Endothelial cell of umbilical vein (primary cell): ENCODE data around the gene DPEP2. TPM values are rescaled to one million over a fixed set of nuclear protein-coding genes. Genes with fewer than 3 reads are reported as not detected.
"Not testable (repeated sequence)": the region's sequence is repeated elsewhere in the genome, so short reads cannot be mapped to it uniquely, and the experiment has no call there.

Experiments
- Bru-seq: library from RNA; stranded (reverse); fragments of 400-500 nt; gene quantifications from one replicate; lab custom pipeline; 2021; lab: Mats Ljungman, UMichigan
- BruChase-seq, 2 experiments: library from RNA; stranded (reverse); fragments of 400-500 nt; gene quantifications; one replicate each; lab custom pipeline; 2021; lab: Mats Ljungman, UMichigan
- BruUV-seq: library from RNA; stranded (reverse); fragments of 400-500 nt; replicated peaks from 2 replicates; lab custom pipeline; 2021; lab: Mats Ljungman, UMichigan
- CTCF ChIA-PET: fragments of 300-600, 350-600 bp; sonication (Branson Sonifier 250); formaldehyde crosslinking; loops from one replicate; lab custom pipeline; 2021; ENCODE audit warnings: antibody characterized with exemption, inconsistent platforms; lab: Charles Lee
- POLR2A ChIA-PET: fragments of 300-600, 350-600 bp; sonication (Branson Sonifier 250); formaldehyde crosslinking; loops from one replicate; lab custom pipeline; 2021; ENCODE audit warnings: antibody characterized with exemption, inconsistent platforms; lab: Charles Lee
- DNase-seq: peaks from one replicate; pipeline ENCODE4 v3.0.0-alpha.2; 2011; ENCODE audit warnings: low read depth, low spot score
- FAIRE-seq: peaks from 2 replicates; lab custom pipeline; 2011; peaks lifted over from hg19 to GRCh38; lab: Jason Lieb, UNC
- H2AFZ ChIP-seq: 2 replicates; pipeline ENCODE4 v1.6.0; 2012; ENCODE audit warnings: low read depth, low read length, control low read depth, inconsistent platforms
- H3K27ac ChIP-seq: 2 replicates; pipeline ENCODE4 v1.5.1; 2011; ENCODE audit warnings: low read depth, mild to moderate bottlenecking, control low read depth, low read length, moderate library complexity; ENCODE audit not compliant: insufficient read depth
- H3K27me3 ChIP-seq, 2 experiments: 2 replicates each; pipeline versions ENCODE4 v1.6.0 to v1.6.1; 2011; ENCODE audit warnings: low read length in 2 of 2, mixed read lengths in 1 of 2; ENCODE audit not compliant: control insufficient read depth in 2 of 2, insufficient read depth in 2 of 2
- H3K36me3 ChIP-seq, 2 experiments: 2 replicates in 1 of 2; 3 replicates in 1 of 2; pipeline ENCODE4 v1.5.1; 2011; ENCODE audit warnings: low read length in 2 of 2, mild to moderate bottlenecking in 1 of 2, moderate library complexity in 1 of 2; ENCODE audit not compliant: control insufficient read depth in 2 of 2, insufficient read depth in 2 of 2; ENCODE audit errors: extremely low read depth in 1 of 2
- H3K4me1 ChIP-seq: 3 replicates; pipeline ENCODE4 v1.5.1; 2011; ENCODE audit warnings: mild to moderate bottlenecking, low read length; ENCODE audit not compliant: control insufficient read depth, insufficient read depth; ENCODE audit errors: extremely low read depth
- H3K4me2 ChIP-seq: 2 replicates; pipeline ENCODE4 v1.6.1; 2011; ENCODE audit warnings: low read length, control low read depth, mixed read lengths; ENCODE audit not compliant: insufficient read depth
- H3K4me3 ChIP-seq, 3 experiments: fragments of 200-600 bp in 1 of 3; sonication (generic), shearing (Covaris generic) in 1 of 3; replicated peaks in 1 of 3; 2 replicates each; pipeline ENCODE4 v1.5.1; 2011 to 2016; ENCODE audit warnings: control low read depth in 3 of 3, low read length in 3 of 3, mild to moderate bottlenecking in 2 of 3, inconsistent platforms in 1 of 3, low read depth in 1 of 3, moderate library complexity in 1 of 3; ENCODE audit not compliant: insufficient read depth in 1 of 3
- H3K79me2 ChIP-seq: 2 replicates; pipeline ENCODE4 v1.6.0; 2012; ENCODE audit warnings: low read length, inconsistent platforms; ENCODE audit not compliant: control insufficient read depth, insufficient read depth
- H3K9ac ChIP-seq: replicated peaks from 2 replicates; pipeline ENCODE3; 2011; ENCODE audit warnings: low read length, control low read depth; ENCODE audit not compliant: insufficient read depth; ENCODE audit errors: extremely low read depth
- H3K9me1 ChIP-seq: replicated peaks from 3 replicates; pipeline ENCODE4 v1.6.0; 2011; ENCODE audit warnings: mild to moderate bottlenecking, low read length; ENCODE audit not compliant: control insufficient read depth, insufficient read depth; ENCODE audit errors: extremely low read depth
- H3K9me3 ChIP-seq: replicated peaks from 2 replicates; pipeline ENCODE4 v1.5.1; 2012; ENCODE audit warnings: low read length, inconsistent platforms; ENCODE audit not compliant: control insufficient read depth, insufficient read depth
- H4K20me1 ChIP-seq: replicated peaks from 2 replicates; pipeline ENCODE3; 2011; ENCODE audit warnings: mild to moderate bottlenecking, low read length; ENCODE audit not compliant: control insufficient read depth, insufficient read depth; ENCODE audit errors: extremely low read depth
- EZH2 ChIP-seq: IDR thresholded peaks from 2 replicates; pipeline ENCODE4 v1.6.1; 2012; ENCODE audit warnings: borderline replicate concordance, low read depth, mild to moderate bottlenecking, moderate library complexity, low read length, inconsistent platforms; ENCODE audit not compliant: severe bottlenecking
- FOS ChIP-seq: IDR thresholded peaks from 2 replicates; pipeline ENCODE4 v1.6.1; 2011; ENCODE audit warnings: mild to moderate bottlenecking, low read length, moderate library complexity, borderline replicate concordance; ENCODE audit not compliant: insufficient read depth
- GATA2 ChIP-seq: IDR thresholded peaks from 2 replicates; pipeline ENCODE4 v1.7.0; 2011; ENCODE audit warnings: low read depth, mild to moderate bottlenecking, moderate library complexity, mixed read lengths, low read length; ENCODE audit not compliant: insufficient read length, insufficient read depth
- JUN ChIP-seq: IDR thresholded peaks from 2 replicates; pipeline ENCODE4 v1.6.1; 2011; ENCODE audit warnings: borderline replicate concordance, low read depth; ENCODE audit not compliant: insufficient read length, insufficient read depth
- MYC ChIP-seq: IDR thresholded peaks from one replicate; pipeline ENCODE4 v1.6.1; 2011; ENCODE audit warnings: mild to moderate bottlenecking, low read depth, low read length
- POLR2A ChIP-seq: IDR thresholded peaks from 2 replicates; pipeline ENCODE4 v1.6.1; 2012; ENCODE audit warnings: low read depth, mild to moderate bottlenecking, control low read depth, low read length
- POLR2AphosphoS5 ChIP-seq: IDR thresholded peaks from 2 replicates; pipeline ENCODE4 v1.6.1; 2012; ENCODE audit warnings: low read depth, mild to moderate bottlenecking, control low read depth, low read length, moderate library complexity; ENCODE audit not compliant: insufficient read depth
- dilution Hi-C: fragments of 300-500 bp; cut with MboI; formaldehyde crosslinking; loops from one replicate; pipeline ENCODE4 v1.15.0; 2019; ENCODE audit warnings: low sequenced_read_pairs; ENCODE audit not compliant: extremely low pct_ligation_motif_present
- intact Hi-C: fragments of 100-400 bp; cut with micrococcal nuclease; formaldehyde crosslinking; loops from one replicate; pipeline ENCODE4 v1.10.0; 2022
- long read RNA-seq: library from polyadenylated mRNA; stranded (forward); transcript quantifications from one replicate; pipeline ENCODE4 v2.0.0, GENCODE V29; 2021
- polyA minus RNA-seq, 3 experiments: library from RNA; depleted of rRNA, polyadenylated mRNA; stranded (reverse); fragments of >200 nt; gene quantifications; 1 replicate in 1 of 3; 2 replicates in 2 of 3; pipeline ENCODE4 v1.2.3, GENCODE V29; 2011
- polyA plus RNA-seq, 4 experiments: library from polyadenylated mRNA; depleted of rRNA in 3 of 4; stranded (reverse) in 3 of 4; unstranded in 1 of 4; fragments of >200 nt; gene quantifications; 2 replicates each; pipeline versions ENCODE4 v1.2.1 to v1.2.3, GENCODE V29; 2011 to 2012; ENCODE audit warnings: missing spikeins in 1 of 4
- total RNA-seq: library from RNA; stranded (reverse); gene quantifications from 2 replicates; pipeline ENCODE4 v1.2.3, GENCODE V29; 2021
- TF ChIP-seq, protein P1 (sequence below): IDR thresholded peaks from 2 replicates; pipeline ENCODE4 v1.6.1; 2011; ENCODE audit not compliant: insufficient read depth, insufficient read length
- TF ChIP-seq, protein P2 (sequence below), 2 donors: IDR thresholded peaks; 1 replicate in 1 of 2; 2 replicates in 1 of 2; pipeline ENCODE4 v1.5.1; 2011; ENCODE audit warnings: low read length in 2 of 2, mild to moderate bottlenecking in 2 of 2, moderate library complexity in 2 of 2, control low read depth in 1 of 2, inconsistent platforms in 1 of 2, low read depth in 1 of 2; ENCODE audit not compliant: insufficient read depth in 1 of 2; ENCODE audit errors: extremely low read depth in 1 of 2

Gene DPEP2, protein sequence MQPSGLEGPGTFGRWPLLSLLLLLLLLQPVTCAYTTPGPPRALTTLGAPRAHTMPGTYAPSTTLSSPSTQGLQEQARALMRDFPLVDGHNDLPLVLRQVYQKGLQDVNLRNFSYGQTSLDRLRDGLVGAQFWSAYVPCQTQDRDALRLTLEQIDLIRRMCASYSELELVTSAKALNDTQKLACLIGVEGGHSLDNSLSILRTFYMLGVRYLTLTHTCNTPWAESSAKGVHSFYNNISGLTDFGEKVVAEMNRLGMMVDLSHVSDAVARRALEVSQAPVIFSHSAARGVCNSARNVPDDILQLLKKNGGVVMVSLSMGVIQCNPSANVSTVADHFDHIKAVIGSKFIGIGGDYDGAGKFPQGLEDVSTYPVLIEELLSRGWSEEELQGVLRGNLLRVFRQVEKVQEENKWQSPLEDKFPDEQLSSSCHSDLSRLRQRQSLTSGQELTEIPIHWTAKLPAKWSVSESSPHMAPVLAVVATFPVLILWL
- total RNA-seq (0.18 and 0.27 TPM in 2 replicates), polyA plus RNA-seq (1.7 and 1.8 TPM in 2 replicates), polyA minus RNA-seq (0.49 and 0.78 TPM in 2 replicates), Bru-seq, nascent RNA (percentile 13 among the genes with signal in this experiment), BruChase-seq, experiment 1, labeled RNA remaining after a 6-hour chase (percentile 13 among the genes with signal in this experiment), BruChase-seq, experiment 2, labeled RNA remaining after a 2-hour chase (percentile 20 among the genes with signal in this experiment)
- polyA plus RNA-seq (2011; cell fraction: cytosol; rRNA removed), result 0.74 and 0.75 TPM in 2 replicates
- polyA plus RNA-seq (2011; cell fraction: nucleus; rRNA removed), result 1.2 and 2.3 TPM in 2 replicates
- polyA plus RNA-seq (2012), result 0.52 and 2.3 TPM in 2 replicates
- polyA minus RNA-seq (2011; cell fraction: cytosol; rRNA and poly(A)+ RNA removed), result not detected
- polyA minus RNA-seq (2011; cell fraction: nucleus; rRNA and poly(A)+ RNA removed), result 0.67 and 1.1 TPM in 2 replicates
- long read RNA-seq, partial matches to known transcripts, result 0 of 1 reads
- long read RNA-seq, other reads (novel, unspliced or antisense), result 1 of 1 reads

DNA sequence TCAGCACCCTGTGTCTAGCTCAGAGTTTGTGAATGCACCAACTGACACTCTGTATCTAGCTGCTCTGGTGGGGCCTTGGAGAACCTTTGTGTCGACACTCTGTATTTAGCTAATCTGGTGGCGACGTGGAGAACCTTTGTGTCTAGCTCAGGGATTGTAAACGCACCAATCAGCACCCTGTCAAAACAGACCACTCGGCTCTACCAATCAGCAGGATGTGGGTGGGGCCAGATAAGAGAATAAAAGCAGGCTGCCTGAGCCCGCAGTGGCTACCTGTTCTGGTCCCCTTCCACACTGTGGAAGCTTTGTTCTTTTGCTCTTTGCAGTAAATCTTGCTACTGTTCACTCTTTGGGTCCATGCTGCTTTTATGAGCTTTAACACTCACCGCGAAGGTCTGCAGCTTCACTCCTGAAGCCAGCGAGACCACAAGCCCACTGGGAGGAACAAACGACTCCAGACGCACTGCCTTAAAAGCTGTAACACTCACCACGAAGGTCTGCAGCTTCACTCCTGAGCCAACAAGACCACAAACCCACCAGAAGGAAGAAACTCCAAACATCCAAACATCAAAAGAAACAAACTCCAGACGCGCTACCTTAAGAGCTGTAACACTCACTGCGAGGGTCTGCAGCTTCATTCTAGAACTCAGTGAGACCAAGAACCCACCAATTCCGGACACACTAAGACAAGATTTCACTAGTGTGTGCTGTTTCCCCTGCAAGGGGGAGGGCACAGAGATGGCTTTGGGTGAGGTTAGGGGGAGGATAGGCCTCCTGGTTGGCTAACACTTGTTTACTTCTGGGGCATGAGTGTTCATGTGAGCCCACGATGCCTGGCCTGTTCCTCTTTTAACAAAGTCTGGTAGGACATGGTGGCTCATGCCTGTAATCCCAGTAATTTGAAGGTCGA is at the start of gene DPEP2:
DPEP2 (minus strand) TSS at position 706 of the 910 bp plus-strand sequence. CDS start 6,272 bp downstream, outside the sequence.
- H3K9me3 ChIP-seq, H3K4me2 ChIP-seq, dilution Hi-C loops, H3K36me3 ChIP-seq, BruUV-seq, H3K9ac ChIP-seq, H3K79me2 ChIP-seq, H3K27me3 ChIP-seq, DNase-seq, POLR2A ChIA-PET, H3K4me3 ChIP-seq, H3K9me1 ChIP-seq, intact Hi-C loops, H3K4me1 ChIP-seq, H4K20me1 ChIP-seq, H3K27ac ChIP-seq, FAIRE-seq: not testable (repeated sequence)
- H2AFZ ChIP-seq, result peak within 1 kb of the TSS; percentile 16
- CTCF ChIA-PET, result interaction anchor here (1.2 to 3.3 kb wide), 2 partner anchors 20 to 42 kb away, joined by 3 to 11 read pairs; no protein-coding TSS in a partner anchor

DNA sequence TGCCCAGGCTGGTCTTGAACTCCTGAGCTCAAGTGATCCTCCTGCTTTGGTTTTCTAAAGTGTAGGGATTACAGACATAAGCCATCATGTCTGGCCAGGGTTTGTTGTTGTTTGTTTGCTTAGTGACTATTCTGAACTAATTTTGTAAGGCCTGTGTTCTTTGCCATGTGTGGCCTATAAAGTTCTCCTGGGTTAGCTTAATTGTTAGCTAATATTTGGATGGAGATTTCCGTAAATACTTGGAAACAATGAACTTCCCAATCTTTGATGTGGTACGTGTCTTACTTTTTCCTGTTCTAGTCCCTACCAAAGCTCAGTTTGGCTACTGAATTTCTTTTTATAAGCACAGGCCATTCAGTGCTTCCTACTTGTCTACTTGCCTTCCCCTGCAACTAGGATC is 48.7 kb upstream of the DPEP2 start:
- H3K4me1 ChIP-seq, result no peaks in the 10 kb centered on the region
- no peak overlapping the region for H3K4me3 ChIP-seq
- FAIRE-seq (no peak), DNase-seq (no peak)
- no peaks in the 10 kb centered on the region for H3K9me1 ChIP-seq
- ChIA-PET POLR2A (no interaction called here), CTCF (no interaction called here)
- dilution Hi-C loops (no loop called here), intact Hi-C loops (loop anchor here (1.0 kb wide), 1 partner anchor 181 kb away; no protein-coding TSS in a partner anchor)
- H3K27ac ChIP-seq, result no peak overlapping the region
- H3K4me2 ChIP-seq, result no peak overlapping the region
- TF ChIP-seq MYC (no peak), GATA2 (no peak), JUN (no peak), EZH2 (no peak), POLR2A (no peak), FOS (no peak), POLR2AphosphoS5 (no peak)
- TF ChIP-seq, protein P1, sequence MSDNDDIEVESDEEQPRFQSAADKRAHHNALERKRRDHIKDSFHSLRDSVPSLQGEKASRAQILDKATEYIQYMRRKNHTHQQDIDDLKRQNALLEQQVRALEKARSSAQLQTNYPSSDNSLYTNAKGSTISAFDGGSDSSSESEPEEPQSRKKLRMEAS, result no peak
- TF ChIP-seq, protein P2, sequence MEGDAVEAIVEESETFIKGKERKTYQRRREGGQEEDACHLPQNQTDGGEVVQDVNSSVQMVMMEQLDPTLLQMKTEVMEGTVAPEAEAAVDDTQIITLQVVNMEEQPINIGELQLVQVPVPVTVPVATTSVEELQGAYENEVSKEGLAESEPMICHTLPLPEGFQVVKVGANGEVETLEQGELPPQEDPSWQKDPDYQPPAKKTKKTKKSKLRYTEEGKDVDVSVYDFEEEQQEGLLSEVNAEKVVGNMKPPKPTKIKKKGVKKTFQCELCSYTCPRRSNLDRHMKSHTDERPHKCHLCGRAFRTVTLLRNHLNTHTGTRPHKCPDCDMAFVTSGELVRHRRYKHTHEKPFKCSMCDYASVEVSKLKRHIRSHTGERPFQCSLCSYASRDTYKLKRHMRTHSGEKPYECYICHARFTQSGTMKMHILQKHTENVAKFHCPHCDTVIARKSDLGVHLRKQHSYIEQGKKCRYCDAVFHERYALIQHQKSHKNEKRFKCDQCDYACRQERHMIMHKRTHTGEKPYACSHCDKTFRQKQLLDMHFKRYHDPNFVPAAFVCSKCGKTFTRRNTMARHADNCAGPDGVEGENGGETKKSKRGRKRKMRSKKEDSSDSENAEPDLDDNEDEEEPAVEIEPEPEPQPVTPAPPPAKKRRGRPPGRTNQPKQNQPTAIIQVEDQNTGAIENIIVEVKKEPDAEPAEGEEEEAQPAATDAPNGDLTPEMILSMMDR (IDR thresholded peaks at IDR 0.05; ENCODE audit: extremely low read depth in 1 of 2, insufficient read depth in 1 of 2, low read depth in 1 of 2, low read length in 2 of 2), result no peak
- H3K79me2 ChIP-seq, result no peaks in the 10 kb centered on the region
- no peak overlapping the region for H2AFZ ChIP-seq
- H3K27me3 ChIP-seq, result no peaks in the 10 kb centered on the region
- no peaks in the 10 kb centered on the region for H3K9me3 ChIP-seq
- no peak overlapping the region for H3K9ac ChIP-seq
- H4K20me1 ChIP-seq, result no peaks in the 10 kb centered on the region
- peaks cover 2% of the 10 kb centered on the region in 2 experiments for H3K36me3 ChIP-seq
- no TSS peak for BruUV-seq
